Tibial nerve (tissue), 4 donors: ENCODE results near the gene KREMEN1. TPM values are rescaled to one million over a fixed set of nuclear protein-coding genes. Genes with fewer than 3 reads are reported as not detected.

Experiments
- DNase-seq, 2 donors: peaks; one replicate each; pipeline ENCODE4 v3.0.0-alpha.2; 2019; ENCODE audit warnings: low spot score in 2 of 2
- H3K27ac ChIP-seq, 4 donors: fragments of 200-600 bp; sonication (generic) in 3 of 4; one replicate each; pipeline ENCODE4 v1.5.1; 2017 to 2019; ENCODE audit warnings: mild to moderate bottlenecking in 1 of 4
- H3K27me3 ChIP-seq, 2 donors: fragments of 200-600 bp; sonication (generic) in 1 of 2; one replicate each; pipeline versions ENCODE4 v1.5.1 to v1.6.0; 2017 to 2019
- H3K36me3 ChIP-seq, 3 donors: fragments of 200-600 bp; sonication (generic); one replicate each; pipeline ENCODE4 v1.5.1; 2018 to 2019
- H3K4me1 ChIP-seq, 4 donors: fragments of 200-600 bp; sonication (generic) in 3 of 4; one replicate each; pipeline ENCODE4 v1.5.1; 2017 to 2019
- H3K4me3 ChIP-seq, 4 donors: fragments of 200-600 bp; sonication (generic) in 3 of 4; one replicate each; pipeline ENCODE4 v1.5.1; 2017 to 2019; ENCODE audit warnings: mild to moderate bottlenecking in 1 of 4, moderate library complexity in 1 of 4
- H3K9me3 ChIP-seq, 4 donors: fragments of 200-600 bp; sonication (generic) in 3 of 4; one replicate each; pipeline ENCODE4 v1.5.1; 2017 to 2019
- CTCF ChIP-seq, 5 experiments: fragments of 200-600 bp in 3 of 5; fragments of 450-650 bp in 2 of 5; sonication (generic) in 3 of 5; IDR thresholded peaks; one replicate each; pipeline ENCODE4 v1.5.1; 2016 to 2019; ENCODE audit warnings: antibody characterized with exemption in 5 of 5, mild to moderate bottlenecking in 3 of 5, moderate library complexity in 2 of 5
- EP300 ChIP-seq, 2 donors: sonication (generic); formaldehyde crosslinking; IDR thresholded peaks; one replicate each; pipeline ENCODE4 v1.6.1; 2017; ENCODE audit warnings: antibody characterized with exemption in 2 of 2, mild to moderate bottlenecking in 1 of 2
- POLR2A ChIP-seq, 2 donors: fragments of 450-650 bp; IDR thresholded peaks; one replicate each; pipeline ENCODE4 v1.6.1; 2017; ENCODE audit warnings: antibody characterized with exemption in 2 of 2, mild to moderate bottlenecking in 2 of 2, moderate library complexity in 2 of 2
- WGBS, 2 donors: methylation state at CpG; one replicate each; pipeline ENCODE4 v1.1.5; 2018; 5-methylcytosine and 5-hydroxymethylcytosine counted together
- total RNA-seq, 4 donors: library from RNA; depleted of rRNA; stranded (reverse); fragments of >200 nt; gene quantifications; one replicate each; pipeline ENCODE4 v1.1.0, GENCODE V29; 2016

The KREMEN1 gene
- total RNA-seq, 4 donors from 2014 or later = 5.4 to 15.1 (median 12.9) TPM

DNA sequence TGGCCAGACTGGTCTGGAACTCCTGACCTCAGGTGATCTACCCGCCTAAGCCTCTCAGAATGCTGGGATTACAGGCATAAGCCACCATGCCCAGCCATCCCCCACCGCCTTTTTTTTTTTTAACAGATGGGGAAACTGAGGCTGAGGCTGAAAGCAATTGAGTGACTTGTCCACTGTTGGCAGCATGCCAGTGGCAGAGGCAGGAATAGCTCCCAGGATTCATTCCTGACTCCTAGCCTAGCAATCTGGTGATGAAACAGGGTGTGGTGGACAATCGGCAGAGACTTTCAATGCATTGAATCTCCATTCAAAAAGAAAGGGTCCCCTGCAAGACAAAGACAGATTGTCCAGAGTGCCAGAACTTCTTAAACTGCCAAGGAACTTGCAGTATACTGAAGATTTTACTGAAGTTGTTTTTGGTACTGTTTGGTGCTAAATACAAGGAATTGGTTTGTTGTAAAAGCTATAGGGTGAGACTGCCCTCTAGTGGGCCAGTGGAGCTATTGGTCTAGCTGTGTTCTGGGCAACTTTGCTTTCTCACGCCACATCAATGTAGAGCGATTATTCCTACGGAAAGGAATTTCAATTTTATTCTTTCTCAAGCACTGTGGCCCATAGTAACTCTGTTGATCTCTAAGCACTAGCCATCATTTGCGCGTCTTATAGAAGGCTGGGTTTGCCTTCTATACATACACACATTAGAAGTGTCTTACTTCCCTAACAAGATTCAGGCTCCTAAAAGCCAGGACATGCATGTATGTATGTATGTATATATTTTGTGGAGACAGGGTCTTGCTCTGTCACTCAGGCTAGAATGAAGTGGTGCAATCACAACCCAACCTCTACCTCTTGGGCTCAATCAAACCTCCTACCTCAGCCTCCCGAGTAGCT, 32.2 kb upstream of the KREMEN1 start:
- TF ChIP-seq POLR2A (IDR thresholded peaks at IDR 0.05) = no peak
- peak; percentile 28 to 38 for TF ChIP-seq EP300 (IDR thresholded peaks at IDR 0.05)
- TF ChIP-seq CTCF (IDR thresholded peaks at IDR 0.05) = peak; percentile 92 to 95 (median 93)
- Histone ChIP-seq H3K9me3 (no peaks in the 10 kb centered on the region), H3K4me3 (no peak overlapping the region), H3K27me3 (no peaks in the 10 kb centered on the region), H3K4me1 (peaks cover 0 to 40% (median 15%) of the 10 kb centered on the region in 4 donors), H3K27ac (peak overlapping the region in 3 of 4 donors; percentile 2 to 75 (median 71)), H3K36me3 (peaks cover 0 to 23% (median 0%) of the 10 kb centered on the region in 3 donors)
- WGBS, 2 donors = 24 to 30% methylated on average over 9 of the region's 9 CpGs
- peak; percentile 39 to 77 for DNase-seq

DNA sequence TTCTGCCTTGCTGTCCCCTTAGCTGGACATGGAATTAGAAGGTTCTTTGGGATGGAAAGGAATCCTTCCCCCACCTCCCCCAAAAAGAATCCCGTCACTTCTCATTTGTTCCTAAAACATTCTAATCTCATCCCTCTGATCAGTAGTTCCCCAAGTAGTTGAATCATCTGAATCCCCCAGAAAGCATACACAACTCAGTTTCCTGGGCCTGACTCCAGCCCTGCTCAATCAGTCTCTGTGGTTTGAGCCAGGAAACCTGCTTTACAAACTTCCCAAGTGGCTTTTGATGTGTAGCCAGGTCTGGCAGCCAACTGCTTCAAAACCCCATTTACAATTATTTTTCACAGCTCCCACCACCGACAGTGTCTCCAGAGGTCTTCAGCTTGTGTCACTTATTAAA, 31.4 kb upstream of the KREMEN1 start:
- H3K9me3 ChIP-seq = no peaks in the 10 kb centered on the region
- H3K36me3 ChIP-seq = peaks cover 0 to 31% (median 0%) of the 10 kb centered on the region in 3 donors
- no peaks in the 10 kb centered on the region for H3K27me3 ChIP-seq
- DNase-seq = no peak
- WGBS, 2 donors = 22 to 25% methylated on average over 2 of the region's 2 CpGs
- peak overlapping the region in 2 of 4 donors; percentile 71 to 75 for H3K27ac ChIP-seq
- TF ChIP-seq CTCF (IDR thresholded peaks at IDR 0.05) (no peak), EP300 (IDR thresholded peaks at IDR 0.05) (no peak), POLR2A (IDR thresholded peaks at IDR 0.05) (no peak)
- peaks cover 0 to 39% (median 15%) of the 10 kb centered on the region in 4 donors for H3K4me1 ChIP-seq
- H3K4me3 ChIP-seq = no peak overlapping the region

- no peak for DNase-seq
- no peaks in the 10 kb centered on the region for H3K9me3 ChIP-seq
- 69 to 75% methylated on average over 7 of the region's 7 CpGs for WGBS, 2 donors
- H3K36me3 ChIP-seq = peaks cover 0 to 57% (median 0%) of the 10 kb centered on the region in 3 donors
- peaks cover 0 to 35% (median 15%) of the 10 kb centered on the region in 4 donors for H3K4me1 ChIP-seq
- no peaks in the 10 kb centered on the region for H3K27me3 ChIP-seq
- H3K27ac ChIP-seq = peak overlapping the region in 3 of 4 donors; percentile 15 to 81 (median 72)
- H3K4me3 ChIP-seq = no peak overlapping the region
- TF ChIP-seq EP300 (IDR thresholded peaks at IDR 0.05) (no peak), POLR2A (IDR thresholded peaks at IDR 0.05) (no peak), CTCF (IDR thresholded peaks at IDR 0.05) (no peak)
These were observed 28.8 kb upstream of the KREMEN1 start for GRCh38 chr22:29043906-29044575.

DNA sequence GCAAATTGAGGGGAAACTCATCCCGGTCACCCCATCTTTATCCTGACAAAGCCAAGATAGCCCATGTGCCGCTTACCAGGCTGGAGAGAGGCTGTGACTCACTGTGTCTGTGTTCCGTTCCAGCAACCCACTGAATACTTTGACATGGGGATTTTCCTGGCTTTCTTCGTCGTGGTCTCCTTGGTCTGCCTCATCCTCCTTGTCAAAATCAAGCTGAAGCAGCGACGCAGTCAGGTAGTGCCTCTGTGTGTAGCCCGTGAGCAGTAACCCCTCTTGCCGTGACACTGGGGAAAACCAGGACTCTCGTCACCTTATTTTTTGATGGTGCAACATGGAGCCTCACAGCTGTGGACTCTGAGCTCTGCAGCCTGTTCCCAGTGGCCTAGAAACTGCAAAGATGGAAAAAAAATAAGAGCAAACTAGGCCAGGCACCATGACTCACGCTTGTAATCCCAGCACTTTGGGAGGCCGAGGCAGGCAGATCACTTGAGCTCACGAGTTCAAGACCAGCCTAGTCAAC, 28.1 kb upstream of the KREMEN1 start:
- peak overlapping the region in 3 of 4 donors; percentile 15 to 81 (median 72) for H3K27ac ChIP-seq
- H3K4me3 ChIP-seq = no peak overlapping the region
- no peaks in the 10 kb centered on the region for H3K9me3 ChIP-seq
- H3K27me3 ChIP-seq = no peaks in the 10 kb centered on the region
- 78% methylated on average over 13 of the region's 13 CpGs for WGBS, 2 donors
- peaks cover 0 to 64% (median 0%) of the 10 kb centered on the region in 3 donors for H3K36me3 ChIP-seq
- peaks cover 0 to 32% (median 15%) of the 10 kb centered on the region in 4 donors for H3K4me1 ChIP-seq
- DNase-seq = no peak
- TF ChIP-seq CTCF (IDR thresholded peaks at IDR 0.05) = no peak
- no peak for TF ChIP-seq EP300 (IDR thresholded peaks at IDR 0.05)
- TF ChIP-seq POLR2A (IDR thresholded peaks at IDR 0.05) = no peak
